ENCODE measurements around the gene RIPK1.

Gene RIPK1

DNA sequence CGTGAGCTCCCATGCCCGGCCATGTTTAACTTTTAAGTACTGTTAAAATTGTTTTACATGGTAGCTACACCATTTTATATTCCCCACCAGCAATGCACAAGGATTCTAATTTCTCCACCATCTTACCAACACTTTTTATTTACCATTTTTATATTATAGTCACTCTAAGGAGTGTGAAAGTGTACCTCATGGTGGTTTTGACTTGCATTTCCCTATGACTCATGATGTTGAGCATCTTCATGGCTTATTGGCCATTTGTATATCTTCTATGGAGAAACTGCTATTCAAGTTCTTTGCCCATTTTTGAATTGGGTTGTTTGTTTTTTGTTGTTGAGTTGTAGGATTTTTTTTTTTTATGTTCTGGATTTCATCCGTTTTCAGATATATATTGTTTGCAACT, 34.6 kb downstream of the RIPK1 start:
- no peaks in the 10 kb centered on the region for H3K4me1 ChIP-seq
- no peak overlapping the region for H3K9ac ChIP-seq
- no peak overlapping the region for H3K4me2 ChIP-seq (ENCODE audit: low read length)
- no peak overlapping the region for H3K27ac ChIP-seq
- H3K79me2 ChIP-seq: no peaks in the 10 kb centered on the region
- no peaks in the 10 kb centered on the region for H3K36me3 ChIP-seq (ENCODE audit: control insufficient read depth, insufficient read depth, low read length)
- TF ChIP-seq, protein P1, sequence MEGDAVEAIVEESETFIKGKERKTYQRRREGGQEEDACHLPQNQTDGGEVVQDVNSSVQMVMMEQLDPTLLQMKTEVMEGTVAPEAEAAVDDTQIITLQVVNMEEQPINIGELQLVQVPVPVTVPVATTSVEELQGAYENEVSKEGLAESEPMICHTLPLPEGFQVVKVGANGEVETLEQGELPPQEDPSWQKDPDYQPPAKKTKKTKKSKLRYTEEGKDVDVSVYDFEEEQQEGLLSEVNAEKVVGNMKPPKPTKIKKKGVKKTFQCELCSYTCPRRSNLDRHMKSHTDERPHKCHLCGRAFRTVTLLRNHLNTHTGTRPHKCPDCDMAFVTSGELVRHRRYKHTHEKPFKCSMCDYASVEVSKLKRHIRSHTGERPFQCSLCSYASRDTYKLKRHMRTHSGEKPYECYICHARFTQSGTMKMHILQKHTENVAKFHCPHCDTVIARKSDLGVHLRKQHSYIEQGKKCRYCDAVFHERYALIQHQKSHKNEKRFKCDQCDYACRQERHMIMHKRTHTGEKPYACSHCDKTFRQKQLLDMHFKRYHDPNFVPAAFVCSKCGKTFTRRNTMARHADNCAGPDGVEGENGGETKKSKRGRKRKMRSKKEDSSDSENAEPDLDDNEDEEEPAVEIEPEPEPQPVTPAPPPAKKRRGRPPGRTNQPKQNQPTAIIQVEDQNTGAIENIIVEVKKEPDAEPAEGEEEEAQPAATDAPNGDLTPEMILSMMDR (IDR thresholded peaks at IDR 0.05): no peak
- H3K27me3 ChIP-seq (ENCODE audit: control insufficient read depth, insufficient read depth, low read length): no peaks in the 10 kb centered on the region
- H3K4me3 ChIP-seq (ENCODE audit: low read depth, low read length): no peak overlapping the region
- H3K9me3 ChIP-seq (ENCODE audit: control insufficient read depth, low read length): no peaks in the 10 kb centered on the region
- no peak overlapping the region for H2AFZ ChIP-seq

DNA sequence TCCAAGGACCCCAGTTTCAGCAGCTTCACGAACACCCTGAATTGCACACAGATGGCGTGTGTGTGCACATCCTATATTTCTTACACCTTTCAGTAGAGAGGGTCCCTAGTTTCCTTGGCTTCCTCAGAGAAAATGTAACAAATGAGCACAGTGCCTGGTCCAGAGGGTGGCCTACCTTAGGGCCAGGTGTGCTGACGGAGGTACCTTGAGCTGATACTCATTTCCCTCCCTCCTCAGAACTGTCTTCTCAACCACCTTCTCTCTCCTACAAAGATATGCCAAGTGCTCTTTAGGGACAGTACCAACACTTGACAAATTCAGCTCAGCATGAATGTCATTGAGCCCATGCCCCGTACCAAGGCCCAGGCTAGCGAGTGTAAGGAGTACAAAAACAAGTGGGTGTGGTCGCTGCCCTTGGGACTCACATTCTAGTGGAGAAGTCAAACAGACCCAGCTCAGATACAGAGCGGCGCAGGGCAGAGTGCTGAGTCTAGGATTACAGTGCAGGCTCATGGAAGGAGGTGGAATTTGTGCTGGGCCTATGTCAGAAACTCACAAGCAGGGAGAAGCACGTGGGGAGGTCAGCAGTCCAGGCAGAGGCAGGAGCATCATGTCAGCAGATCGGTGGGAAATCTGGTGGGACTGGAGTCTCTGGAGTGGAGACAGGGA, 40.6 kb downstream of the RIPK1 start:
- Histone ChIP-seq H3K79me2 (no peaks in the 10 kb centered on the region), H3K4me2 (ENCODE audit: low read length) (no peak overlapping the region), H3K27me3 (ENCODE audit: control insufficient read depth, insufficient read depth, low read length) (no peaks in the 10 kb centered on the region), H3K9me3 (ENCODE audit: control insufficient read depth, low read length) (no peaks in the 10 kb centered on the region), H2AFZ (no peak overlapping the region), H3K27ac (no peak overlapping the region), H3K4me3 (ENCODE audit: low read depth, low read length) (no peak overlapping the region), H3K9ac (no peak overlapping the region), H3K4me1 (no peaks in the 10 kb centered on the region), H3K36me3 (ENCODE audit: control insufficient read depth, insufficient read depth, low read length) (no peaks in the 10 kb centered on the region)
- TF ChIP-seq, protein P1 (IDR thresholded peaks at IDR 0.05): no peak

DNA sequence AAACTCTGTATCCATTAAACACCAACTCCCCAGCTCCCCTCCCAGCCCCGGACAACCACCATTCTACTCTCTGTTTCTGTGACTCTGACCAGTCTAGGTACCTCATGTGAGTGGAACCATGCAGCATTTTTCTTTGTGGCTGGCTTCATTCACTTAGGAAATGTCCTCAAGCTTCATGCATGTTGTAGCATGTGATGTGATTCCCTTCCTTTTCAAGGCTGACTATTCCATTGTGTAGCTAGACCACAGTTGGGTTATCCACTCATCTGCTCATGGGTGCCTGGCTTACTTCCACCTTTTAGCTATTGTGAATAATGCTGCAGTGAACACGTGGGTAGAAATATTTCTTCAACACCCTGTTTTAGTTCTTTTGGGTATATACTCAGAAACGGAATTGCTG, 41.5 kb downstream of the RIPK1 start:
- no peaks in the 10 kb centered on the region for H3K36me3 ChIP-seq (ENCODE audit: control insufficient read depth, insufficient read depth, low read length)

DNA sequence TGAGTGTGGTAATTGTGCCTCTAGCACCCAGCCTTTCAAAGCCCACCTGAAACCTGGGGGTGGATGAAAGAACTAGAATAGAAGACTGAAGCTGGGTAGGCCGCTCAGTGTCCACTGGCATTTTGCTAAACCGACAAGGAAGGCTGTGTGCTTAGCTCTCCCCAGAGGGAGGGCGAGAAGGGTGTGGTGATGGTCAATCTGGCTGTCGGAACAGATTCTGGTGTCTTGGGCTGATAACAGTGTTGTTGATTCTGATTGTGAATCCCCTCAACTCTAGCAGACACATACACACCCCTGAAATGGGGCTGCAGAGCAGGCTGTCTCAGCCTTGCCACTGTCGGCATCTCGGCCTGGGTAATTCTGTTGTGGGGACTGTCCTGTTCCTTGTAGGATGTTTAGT, 46.1 kb downstream of the RIPK1 start:
- TF ChIP-seq, protein P1 (IDR thresholded peaks at IDR 0.05): no peak
- Histone ChIP-seq H3K4me2 (ENCODE audit: low read length) (no peak overlapping the region), H3K27ac (no peak overlapping the region), H3K9ac (no peak overlapping the region), H3K4me1 (peaks cover 3% of the 10 kb centered on the region), H3K36me3 (ENCODE audit: control insufficient read depth, insufficient read depth, low read length) (no peaks in the 10 kb centered on the region), H3K79me2 (no peaks in the 10 kb centered on the region), H3K4me3 (ENCODE audit: low read depth, low read length) (no peak overlapping the region), H3K9me3 (ENCODE audit: control insufficient read depth, low read length) (no peaks in the 10 kb centered on the region), H2AFZ (no peak overlapping the region), H3K27me3 (ENCODE audit: control insufficient read depth, insufficient read depth, low read length) (no peaks in the 10 kb centered on the region)

More for the DNA sequence above, 41.5 kb downstream of the RIPK1 start:
- Histone ChIP-seq H3K79me2 (no peaks in the 10 kb centered on the region), H3K27me3 (ENCODE audit: control insufficient read depth, insufficient read depth, low read length) (no peaks in the 10 kb centered on the region), H3K9ac (no peak overlapping the region), H3K9me3 (ENCODE audit: control insufficient read depth, low read length) (no peaks in the 10 kb centered on the region), H2AFZ (no peak overlapping the region), H3K4me2 (ENCODE audit: low read length) (no peak overlapping the region), H3K4me3 (ENCODE audit: low read depth, low read length) (no peak overlapping the region), H3K4me1 (no peaks in the 10 kb centered on the region), H3K27ac (no peak overlapping the region)
- TF ChIP-seq, protein P1 (IDR thresholded peaks at IDR 0.05): no peak

DNA sequence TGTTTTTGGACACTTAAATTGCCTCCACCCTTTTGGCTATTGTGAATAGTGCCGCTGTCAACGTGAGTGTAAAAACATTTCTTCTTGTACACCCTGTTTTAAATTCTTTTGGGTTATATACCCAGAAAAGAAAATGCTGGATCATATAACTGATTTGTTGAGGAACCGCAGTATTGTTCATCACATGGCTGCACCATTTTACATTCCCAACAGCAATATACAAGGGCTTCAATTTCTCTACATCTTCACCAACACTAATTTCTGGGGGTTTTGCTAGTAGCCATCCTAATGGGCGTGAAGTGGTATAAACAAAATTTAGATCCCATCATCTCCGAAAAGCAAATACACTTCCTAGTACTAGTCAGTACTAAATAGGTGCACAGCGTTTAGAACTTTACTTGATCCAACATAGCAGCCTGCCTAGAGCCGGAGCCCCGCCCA, 49.6 kb downstream of the RIPK1 start:
- Histone ChIP-seq H3K9me3 (ENCODE audit: control insufficient read depth, low read length) (no peaks in the 10 kb centered on the region), H3K27me3 (ENCODE audit: control insufficient read depth, insufficient read depth, low read length) (no peaks in the 10 kb centered on the region), H3K79me2 (no peaks in the 10 kb centered on the region), H3K9ac (no peak overlapping the region), H3K4me3 (ENCODE audit: low read depth, low read length) (peak overlapping the region; percentile 94), H3K4me1 (peaks cover 6% of the 10 kb centered on the region), H2AFZ (peak overlapping the region; percentile 90), H3K27ac (peak overlapping the region; percentile 87), H3K4me2 (ENCODE audit: low read length) (peak overlapping the region; percentile 98), H3K36me3 (ENCODE audit: control insufficient read depth, insufficient read depth, low read length) (no peaks in the 10 kb centered on the region)
- TF ChIP-seq, protein P1 (IDR thresholded peaks at IDR 0.05): no peak

All from parathyroid adenoma (tissue), 2 donors.